HL-60 (cell line): Measurements from ENCODE around the gene CER1.

Experiments
- DNase-seq, 2 experiments: peaks; one replicate each; pipeline ENCODE4 v3.0.0-alpha.2; 2010 to 2020; ENCODE audit warnings: low read depth in 1 of 2, low spot score in 1 of 2
- H3K27ac ChIP-seq: fragments of 250-450 bp; sonication (Bioruptor Pico); replicated peaks from 2 replicates; pipeline ENCODE4 v1.5.1; 2020; ENCODE audit warnings: mild to moderate bottlenecking, moderate library complexity
- H3K27me3 ChIP-seq: fragments of 250-450 bp; sonication (Bioruptor Pico); 2 replicates; pipeline ENCODE4 v1.5.1; 2021; ENCODE audit warnings: mild to moderate bottlenecking, moderate library complexity; ENCODE audit not compliant: insufficient read depth, poor library complexity, severe bottlenecking
- H3K4me3 ChIP-seq: replicated peaks from 2 replicates; pipeline ENCODE4 v1.5.1; 2011; ENCODE audit warnings: mild to moderate bottlenecking, control low read depth, low read length; ENCODE audit not compliant: insufficient read depth
- GABPA ChIP-seq: IDR thresholded peaks from 2 replicates; pipeline ENCODE4 v1.6.1; 2012; ENCODE audit warnings: low read depth
- POLR2AphosphoS5 ChIP-seq: IDR thresholded peaks from 2 replicates; pipeline ENCODE4 v1.6.1; 2012; ENCODE audit warnings: low read depth
- REST ChIP-seq: IDR thresholded peaks from 2 replicates; pipeline ENCODE4 v1.6.1; 2012; ENCODE audit warnings: low read depth; ENCODE audit not compliant: insufficient replicate concordance
- SPI1 ChIP-seq: IDR thresholded peaks from 2 replicates; pipeline ENCODE4 v1.6.1; 2012; ENCODE audit warnings: low read depth, mild to moderate bottlenecking, borderline replicate concordance
- TF ChIP-seq, protein P1 (sequence below): IDR thresholded peaks from one replicate; pipeline ENCODE4 v1.5.1; 2011; ENCODE audit warnings: low read length, control low read depth, inconsistent platforms; ENCODE audit not compliant: insufficient read depth

The CER1 gene

DNA sequence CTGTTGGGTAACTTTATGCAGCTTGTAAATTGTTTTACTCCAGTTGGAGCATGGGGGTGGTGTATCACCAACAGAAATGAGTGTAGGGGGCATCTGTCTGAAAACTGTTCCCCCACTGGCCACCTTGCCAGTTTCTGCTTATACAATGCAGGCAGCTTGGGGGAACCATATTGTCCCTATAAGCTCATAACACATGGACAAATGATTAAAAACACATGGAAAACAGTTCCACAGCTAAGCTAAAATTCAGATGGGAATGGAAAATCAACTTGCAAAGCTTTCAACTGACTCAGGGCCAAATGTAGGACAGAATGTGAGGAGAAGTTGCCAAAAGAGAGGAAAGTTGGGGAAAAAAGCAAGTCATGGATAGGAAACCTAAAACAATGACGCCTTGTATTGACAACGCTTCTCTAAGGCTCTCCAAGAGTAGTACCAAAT is 7.9 kb upstream of the CER1 start:
- H3K4me3 ChIP-seq, result no peak overlapping the region
- no peak overlapping the region for H3K27ac ChIP-seq
- DNase-seq, result no peak
- no peaks in the 10 kb centered on the region for H3K27me3 ChIP-seq
- no peak for TF ChIP-seq POLR2AphosphoS5
- TF ChIP-seq REST, result no peak
- no peak for TF ChIP-seq GABPA
- no peak for TF ChIP-seq SPI1
- TF ChIP-seq, protein P1, sequence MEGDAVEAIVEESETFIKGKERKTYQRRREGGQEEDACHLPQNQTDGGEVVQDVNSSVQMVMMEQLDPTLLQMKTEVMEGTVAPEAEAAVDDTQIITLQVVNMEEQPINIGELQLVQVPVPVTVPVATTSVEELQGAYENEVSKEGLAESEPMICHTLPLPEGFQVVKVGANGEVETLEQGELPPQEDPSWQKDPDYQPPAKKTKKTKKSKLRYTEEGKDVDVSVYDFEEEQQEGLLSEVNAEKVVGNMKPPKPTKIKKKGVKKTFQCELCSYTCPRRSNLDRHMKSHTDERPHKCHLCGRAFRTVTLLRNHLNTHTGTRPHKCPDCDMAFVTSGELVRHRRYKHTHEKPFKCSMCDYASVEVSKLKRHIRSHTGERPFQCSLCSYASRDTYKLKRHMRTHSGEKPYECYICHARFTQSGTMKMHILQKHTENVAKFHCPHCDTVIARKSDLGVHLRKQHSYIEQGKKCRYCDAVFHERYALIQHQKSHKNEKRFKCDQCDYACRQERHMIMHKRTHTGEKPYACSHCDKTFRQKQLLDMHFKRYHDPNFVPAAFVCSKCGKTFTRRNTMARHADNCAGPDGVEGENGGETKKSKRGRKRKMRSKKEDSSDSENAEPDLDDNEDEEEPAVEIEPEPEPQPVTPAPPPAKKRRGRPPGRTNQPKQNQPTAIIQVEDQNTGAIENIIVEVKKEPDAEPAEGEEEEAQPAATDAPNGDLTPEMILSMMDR, result no peak

DNA sequence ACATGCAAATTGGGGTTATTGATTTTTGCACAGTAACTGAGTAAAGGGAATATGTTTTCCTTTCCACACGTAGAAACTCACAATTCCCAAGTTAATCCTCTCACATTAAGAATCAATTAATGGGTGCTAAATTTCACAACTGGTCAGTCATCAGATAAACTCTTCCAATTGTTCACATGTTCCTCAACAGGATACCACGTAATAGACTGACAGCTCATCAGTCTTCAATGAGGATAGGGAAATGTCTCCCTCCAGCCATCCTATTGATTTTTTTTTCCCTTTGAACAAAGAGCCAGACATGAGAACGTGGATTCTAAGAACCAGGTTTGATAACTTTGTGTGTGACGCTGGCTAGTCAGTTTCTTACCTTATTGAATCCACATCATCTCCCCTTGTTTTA is 768 bp upstream of the CER1 start:
- H3K4me3 ChIP-seq, result no peak overlapping the region
- no peak for TF ChIP-seq REST
- no peak overlapping the region for H3K27ac ChIP-seq
- H3K27me3 ChIP-seq, result no peaks in the 10 kb centered on the region
- no peak for DNase-seq

DNA sequence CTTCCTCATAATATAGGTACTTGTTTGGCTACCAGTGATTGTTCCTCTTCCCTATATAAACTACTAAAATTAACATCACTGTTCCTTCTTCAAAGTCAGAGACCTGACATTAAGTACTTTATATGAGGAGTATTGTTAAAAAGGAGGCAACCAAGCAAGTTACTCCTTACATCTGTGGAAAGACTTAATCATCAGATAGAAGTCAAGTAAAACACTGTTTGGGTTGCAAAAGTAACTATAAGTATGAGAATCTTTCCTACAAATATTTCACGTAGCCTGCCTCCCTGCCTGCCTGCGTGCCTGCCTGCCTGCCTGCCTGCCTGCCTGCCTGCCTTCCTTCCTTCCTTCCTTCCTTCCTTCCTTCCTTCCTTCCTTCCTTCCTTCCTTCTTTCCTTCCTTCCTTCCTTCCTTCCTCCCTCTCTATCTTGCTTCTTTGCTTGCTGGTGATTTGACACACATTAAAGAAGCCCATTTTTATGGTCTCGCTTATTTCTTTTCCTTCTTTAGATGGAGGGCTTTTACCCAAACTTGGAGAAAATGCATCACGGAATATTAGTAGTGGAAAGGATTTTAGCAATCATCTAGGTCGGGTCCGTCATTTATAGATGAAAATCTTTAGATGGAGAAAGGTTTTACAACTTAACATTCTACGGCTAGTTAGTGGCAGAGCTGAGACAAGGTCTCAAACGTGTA is 3.2 kb downstream of the CER1 start:
- TF ChIP-seq, protein P1, result no peak
- no peak for TF ChIP-seq SPI1
- no peak for TF ChIP-seq REST
- TF ChIP-seq POLR2AphosphoS5, result no peak
- TF ChIP-seq GABPA, result no peak
- Histone ChIP-seq H3K4me3 (no peak overlapping the region), H3K27me3 (no peaks in the 10 kb centered on the region), H3K27ac (no peak overlapping the region)
- DNase-seq, result no peak
